ENCODE measurements around the gene UMODL1.

GRCh38 chr21:42097274-42097673, 26.2 kb downstream of the UMODL1 start:
- no peak for TF ChIP-seq POLR2AphosphoS5 (IDR thresholded peaks at IDR 0.05; ENCODE audit: insufficient read depth, low read depth, low read length)
- TF ChIP-seq CTCF (IDR thresholded peaks at IDR 0.05; ENCODE audit: extremely low read depth in 1 of 2, insufficient read depth in 1 of 2, low read depth in 1 of 2, low read length in 2 of 2) = no peak
- TF ChIP-seq POLR2A (IDR thresholded peaks at IDR 0.05; ENCODE audit: low read depth, low read length) = no peak
- TF ChIP-seq MAX (IDR thresholded peaks at IDR 0.05; ENCODE audit: insufficient read depth, insufficient read length) = no peak

Data from endothelial cell of umbilical vein (primary cell).